Measurements from ENCODE around the gene CNTN4.

DNA sequence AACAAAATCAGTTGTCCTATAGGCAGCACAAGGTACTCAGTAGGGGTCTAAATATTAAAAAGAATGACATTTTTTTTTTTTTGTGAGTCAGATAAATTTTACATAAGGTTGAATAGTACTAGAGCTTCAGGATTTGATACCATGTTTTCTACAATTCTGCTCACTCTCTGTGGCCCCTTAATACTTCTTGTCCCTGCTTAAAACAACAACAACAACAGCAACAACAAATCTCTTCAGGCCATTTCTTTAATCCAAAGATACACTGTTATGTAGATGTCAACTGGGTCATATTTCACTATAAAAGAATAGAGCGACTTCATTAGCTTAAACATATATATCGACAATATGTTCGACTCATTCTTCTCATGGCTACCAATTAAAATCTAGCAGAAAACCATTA lies 1008.5 kb downstream of the CNTN4 start:
- TF ChIP-seq, protein P1, sequence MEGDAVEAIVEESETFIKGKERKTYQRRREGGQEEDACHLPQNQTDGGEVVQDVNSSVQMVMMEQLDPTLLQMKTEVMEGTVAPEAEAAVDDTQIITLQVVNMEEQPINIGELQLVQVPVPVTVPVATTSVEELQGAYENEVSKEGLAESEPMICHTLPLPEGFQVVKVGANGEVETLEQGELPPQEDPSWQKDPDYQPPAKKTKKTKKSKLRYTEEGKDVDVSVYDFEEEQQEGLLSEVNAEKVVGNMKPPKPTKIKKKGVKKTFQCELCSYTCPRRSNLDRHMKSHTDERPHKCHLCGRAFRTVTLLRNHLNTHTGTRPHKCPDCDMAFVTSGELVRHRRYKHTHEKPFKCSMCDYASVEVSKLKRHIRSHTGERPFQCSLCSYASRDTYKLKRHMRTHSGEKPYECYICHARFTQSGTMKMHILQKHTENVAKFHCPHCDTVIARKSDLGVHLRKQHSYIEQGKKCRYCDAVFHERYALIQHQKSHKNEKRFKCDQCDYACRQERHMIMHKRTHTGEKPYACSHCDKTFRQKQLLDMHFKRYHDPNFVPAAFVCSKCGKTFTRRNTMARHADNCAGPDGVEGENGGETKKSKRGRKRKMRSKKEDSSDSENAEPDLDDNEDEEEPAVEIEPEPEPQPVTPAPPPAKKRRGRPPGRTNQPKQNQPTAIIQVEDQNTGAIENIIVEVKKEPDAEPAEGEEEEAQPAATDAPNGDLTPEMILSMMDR (IDR thresholded peaks at IDR 0.05), result no peak
- TF ChIP-seq POLR2A (IDR thresholded peaks at IDR 0.05), result no peak

Measured in right lobe of liver (tissue), 4 donors.